ENCODE data around the gene IFITM1. TPM values are rescaled to one million over a fixed set of nuclear protein-coding genes. Genes with fewer than 3 reads are reported as not detected.
"Not testable (repeated sequence)": the region's sequence is repeated elsewhere in the genome, so short reads cannot be mapped to it uniquely, and the experiment has no call there.

IFITM1 gene
- total RNA-seq, 2 experiments from 2014 or later, result 248 to 285 TPM

GRCh38 chr11:305844-306211 lies 8.0 kb upstream of the IFITM1 start:
- ATAC-seq, result no peak
- H3K4me1 Mint-ChIP-seq, result peaks cover 20% of the 10 kb centered on the region
- no peak overlapping the region for H3K27ac Mint-ChIP-seq
- H3K36me3 Mint-ChIP-seq (ENCODE audit: low read depth), result peaks cover 19% of the 10 kb centered on the region
- H3K4me3 Mint-ChIP-seq, result no peak overlapping the region
- H3K9me3 Mint-ChIP-seq (ENCODE audit: low read depth), result no peaks in the 10 kb centered on the region
- no peaks in the 10 kb centered on the region for H3K27me3 Mint-ChIP-seq
- no peak for DNase-seq
- intact Hi-C loops (cut with DNase I, micrococcal nuclease), result loop anchor here (1.0 to 5.0 kb wide), 4 partner anchors 16 to 212 kb away; no protein-coding TSS in a partner anchor
- POLR2A ChIA-PET, result interaction anchor here (1.5 kb wide), 1 partner anchor 11 kb away, joined by 5 read pairs; no protein-coding TSS in a partner anchor
- CTCF ChIA-PET, result interaction anchor here (0.6 to 4.2 kb wide), 24 partner anchors 11 to 290 kb away, joined by 3 to 46 read pairs (median 4); partner anchors contain the start of genes BET1L, NLRP6, PGGHG and PSMD13

- no peaks in the 10 kb centered on the region for H3K27me3 Mint-ChIP-seq
- no peaks in the 10 kb centered on the region for H3K9me3 Mint-ChIP-seq (ENCODE audit: low read depth)
- ChIA-PET POLR2A (no interaction called here), CTCF (interaction anchor here (0.6 to 4.2 kb wide), 10 partner anchors 10 to 212 kb away, joined by 3 to 46 read pairs (median 6); partner anchors contain the start of genes BET1L, PGGHG and RIC8A)
- intact Hi-C loops (cut with DNase I, micrococcal nuclease), result loop anchor here (1.0 to 5.0 kb wide), 2 partner anchors 17 to 140 kb away; no protein-coding TSS in a partner anchor
- H3K4me3 Mint-ChIP-seq, result peak overlapping the region; percentile 94
- no peak for DNase-seq
- no peak for ATAC-seq
- H3K36me3 Mint-ChIP-seq (ENCODE audit: low read depth), result peaks cover 19% of the 10 kb centered on the region
- H3K4me1 Mint-ChIP-seq, result peaks cover 22% of the 10 kb centered on the region
- peak overlapping the region; percentile 42 for H3K27ac Mint-ChIP-seq
Observed at GRCh38 chr11:306645-307371, 7.0 kb upstream of the IFITM1 start.

- Mint-ChIP-seq H3K36me3 (ENCODE audit: low read depth) (peaks cover 19% of the 10 kb centered on the region), H3K4me3 (peak within 1 kb of the TSS; percentile 94), H3K4me1 (peaks cover 27% of the 10 kb centered on the region), H3K27ac (peak within 1 kb of the TSS; percentile 98)
- not testable (repeated sequence) for H3K9me3 Mint-ChIP-seq (ENCODE audit: low read depth); H3K27me3 Mint-ChIP-seq
- intact Hi-C loops (cut with DNase I, micrococcal nuclease), result loop anchor here (1.0 to 5.0 kb wide), 3 partner anchors 51 to 139 kb away; no protein-coding TSS in a partner anchor
- CTCF ChIA-PET, result interaction anchor here (0.7 to 4.2 kb wide), 4 partner anchors 8 to 47 kb away, joined by 4 to 42 read pairs (median 9); no protein-coding TSS in a partner anchor
- DNase-seq (peak; percentile 75), ATAC-seq (peak; percentile 40)
- POLR2A ChIA-PET, result interaction anchor here (0.9 kb wide), 1 partner anchor 10 kb away, joined by 3 read pairs; no protein-coding TSS in a partner anchor
Observed at GRCh38 chr11:307766-308708, 5.8 kb upstream of the IFITM1 start, which contains the start of gene IFITM2. Gene IFITM2 (plus strand): TSS chr11:307816. CDS start chr11:308193, 377 bp downstream.

GRCh38 chr11:308740-309665 lies 4.8 kb upstream of the IFITM1 start:
- ATAC-seq (peak; percentile 4), DNase-seq (peak; percentile 53)
- peak overlapping the region; percentile 94 for H3K4me3 Mint-ChIP-seq
- H3K27ac Mint-ChIP-seq, result peak overlapping the region; percentile 98
- not testable (repeated sequence) for H3K9me3 Mint-ChIP-seq (ENCODE audit: low read depth); H3K27me3 Mint-ChIP-seq
- ChIA-PET POLR2A (interaction anchor here (0.9 kb wide), 1 partner anchor 9 kb away, joined by 3 read pairs; no protein-coding TSS in a partner anchor), CTCF (interaction anchor here (0.6 to 1.9 kb wide), 9 partner anchors 8 to 102 kb away, joined by 3 to 12 read pairs (median 4); partner anchors contain the start of genes BET1L and RIC8A)
- peaks cover 21% of the 10 kb centered on the region for H3K36me3 Mint-ChIP-seq (ENCODE audit: low read depth)
- H3K4me1 Mint-ChIP-seq, result peaks cover 30% of the 10 kb centered on the region
- intact Hi-C loops (cut with DNase I, micrococcal nuclease), result loop anchor here (1.0 to 5.0 kb wide), 3 partner anchors 50 to 138 kb away; no protein-coding TSS in a partner anchor

- H3K27me3 Mint-ChIP-seq; H3K9me3 Mint-ChIP-seq (ENCODE audit: low read depth); ATAC-seq; POLR2A ChIA-PET; DNase-seq: not testable (repeated sequence)
- CTCF ChIA-PET, result interaction anchor here (0.6 to 1.9 kb wide), 7 partner anchors 9 to 103 kb away, joined by 3 to 12 read pairs (median 4); partner anchors contain the start of genes BET1L and RIC8A
- intact Hi-C loops (cut with DNase I, micrococcal nuclease), result loop anchor here (2.0 to 5.0 kb wide), 4 partner anchors 59 to 487 kb away; partner anchors contain the start of genes BET1L (in 1 of the 2), RIC8A (in 1 of the 2) and SLC25A22 (in 1 of the 2)
- peaks cover 32% of the 10 kb centered on the region for H3K36me3 Mint-ChIP-seq (ENCODE audit: low read depth)
- H3K4me1 Mint-ChIP-seq, result peaks cover 30% of the 10 kb centered on the region
- peak overlapping the region; percentile 98 for H3K27ac Mint-ChIP-seq
- H3K4me3 Mint-ChIP-seq, result peak overlapping the region; percentile 94
Observed at GRCh38 chr11:309979-310572, 3.8 kb upstream of the IFITM1 start.

- CTCF ChIA-PET, result interaction anchor here (1.3 to 1.8 kb wide), 4 partner anchors 16 to 137 kb away, joined by 5 to 9 read pairs (median 7); no protein-coding TSS in a partner anchor
- peak overlapping the region; percentile 95 for H3K4me3 Mint-ChIP-seq
- peaks cover 21% of the 10 kb centered on the region for H3K4me1 Mint-ChIP-seq
- H3K36me3 Mint-ChIP-seq (ENCODE audit: low read depth), result peaks cover 39% of the 10 kb centered on the region
- POLR2A ChIA-PET, result interaction anchor here (1.5 kb wide), 1 partner anchor 44 kb away, joined by 5 read pairs; no protein-coding TSS in a partner anchor
- DNase-seq, result peak; percentile 72
- H3K9me3 Mint-ChIP-seq (ENCODE audit: low read depth); H3K27me3 Mint-ChIP-seq: not testable (repeated sequence)
- ATAC-seq, result peak; percentile 23
- intact Hi-C loops (cut with DNase I, micrococcal nuclease), result loop anchor here (5.0 kb wide), 2 partner anchors 104 to 486 kb away; partner anchors contain the start of genes BET1L (in 1 of the 2), RIC8A (in 1 of the 2) and SLC25A22 (in 1 of the 2)
- peak overlapping the region; percentile 99 for H3K27ac Mint-ChIP-seq
Observed at GRCh38 chr11:311013-311748, 2.7 kb upstream of the IFITM1 start.

GRCh38 chr11:312092-312816 lies 1.6 kb upstream of the IFITM1 start:
- peak; percentile 66 for DNase-seq
- H3K27me3 Mint-ChIP-seq, result no peaks in the 10 kb centered on the region
- H3K4me1 Mint-ChIP-seq, result peaks cover 28% of the 10 kb centered on the region
- peaks cover 48% of the 10 kb centered on the region for H3K36me3 Mint-ChIP-seq (ENCODE audit: low read depth)
- POLR2A ChIA-PET, result interaction anchor here (1.5 kb wide), 1 partner anchor 43 kb away, joined by 5 read pairs; no protein-coding TSS in a partner anchor
- intact Hi-C loops (cut with DNase I, micrococcal nuclease), result loop anchor here (1.0 to 5.0 kb wide), 9 partner anchors 15 to 485 kb away; partner anchors contain the start of genes BET1L (in 1 of the 2), HRAS (in 1 of the 2), PSMD13 (in 1 of the 2) and RIC8A (in 1 of the 2)
- no peaks in the 10 kb centered on the region for H3K9me3 Mint-ChIP-seq (ENCODE audit: low read depth)
- CTCF ChIA-PET, result interaction anchor here (0.6 to 1.8 kb wide), 9 partner anchors 15 to 138 kb away, joined by 3 to 9 read pairs (median 5); partner anchors contain the start of gene PTDSS2
- peak overlapping the region; percentile 95 for H3K4me3 Mint-ChIP-seq
- ATAC-seq, result peak; percentile 10
- peak overlapping the region; percentile 99 for H3K27ac Mint-ChIP-seq

GRCh38 chr11:313304-313786 lies 495 bp upstream of the IFITM1 start:
- intact Hi-C loops (cut with DNase I, micrococcal nuclease), result loop anchor here (1.0 to 5.0 kb wide), 6 partner anchors 13 to 484 kb away; partner anchors contain the start of genes BET1L (in 1 of the 2), PSMD13 (in 1 of the 2), RIC8A (in 1 of the 2) and SIRT3 (in 1 of the 2)
- Mint-ChIP-seq H3K4me3 (peak overlapping the region; percentile 95), H3K27ac (peak overlapping the region; percentile 99), H3K27me3 (no peaks in the 10 kb centered on the region), H3K36me3 (ENCODE audit: low read depth) (peaks cover 50% of the 10 kb centered on the region), H3K4me1 (peaks cover 29% of the 10 kb centered on the region), H3K9me3 (ENCODE audit: low read depth) (no peaks in the 10 kb centered on the region)
- CTCF ChIA-PET, result interaction anchor here (1.3 to 1.7 kb wide), 2 partner anchors 26 to 135 kb away, joined by 6 to 9 read pairs; no protein-coding TSS in a partner anchor
- POLR2A ChIA-PET, result no interaction called here
- ATAC-seq, result no peak
- DNase-seq, result peak; percentile 46

All from activated CD4-positive, alpha-beta T cell treated with anti-CD3 and anti-CD28 coated beads for 36 hours (primary cell).